ENCODE data around the gene CYLD.

GRCh38 chr16:50815382-50815781 lies 73.5 kb downstream of the CYLD start:
- TF ChIP-seq CTCF (IDR thresholded peaks at IDR 0.05) (no peak), POLR2AphosphoS5 (IDR thresholded peaks at IDR 0.05) (no peak), POLR2A (IDR thresholded peaks at IDR 0.05) (no peak), EP300 (IDR thresholded peaks at IDR 0.05) (no peak)

Measured in suprapubic skin (tissue), 4 donors.